IPS-18c (cell line): ENCODE data around the gene KCNN1.

Experiments
- H3K4me3 ChIP-seq: 2 replicates; pipeline ENCODE4 v1.7.0; 2013; ENCODE audit warnings: low read depth, mild to moderate bottlenecking, low read length, moderate library complexity; ENCODE audit not compliant: insufficient read depth
- H3K9me3 ChIP-seq: one replicate; pipeline ENCODE4 v1.6.1; 2013; ENCODE audit warnings: mild to moderate bottlenecking, low read length, moderate library complexity; ENCODE audit not compliant: control insufficient read depth, insufficient read depth

KCNN1 gene

DNA sequence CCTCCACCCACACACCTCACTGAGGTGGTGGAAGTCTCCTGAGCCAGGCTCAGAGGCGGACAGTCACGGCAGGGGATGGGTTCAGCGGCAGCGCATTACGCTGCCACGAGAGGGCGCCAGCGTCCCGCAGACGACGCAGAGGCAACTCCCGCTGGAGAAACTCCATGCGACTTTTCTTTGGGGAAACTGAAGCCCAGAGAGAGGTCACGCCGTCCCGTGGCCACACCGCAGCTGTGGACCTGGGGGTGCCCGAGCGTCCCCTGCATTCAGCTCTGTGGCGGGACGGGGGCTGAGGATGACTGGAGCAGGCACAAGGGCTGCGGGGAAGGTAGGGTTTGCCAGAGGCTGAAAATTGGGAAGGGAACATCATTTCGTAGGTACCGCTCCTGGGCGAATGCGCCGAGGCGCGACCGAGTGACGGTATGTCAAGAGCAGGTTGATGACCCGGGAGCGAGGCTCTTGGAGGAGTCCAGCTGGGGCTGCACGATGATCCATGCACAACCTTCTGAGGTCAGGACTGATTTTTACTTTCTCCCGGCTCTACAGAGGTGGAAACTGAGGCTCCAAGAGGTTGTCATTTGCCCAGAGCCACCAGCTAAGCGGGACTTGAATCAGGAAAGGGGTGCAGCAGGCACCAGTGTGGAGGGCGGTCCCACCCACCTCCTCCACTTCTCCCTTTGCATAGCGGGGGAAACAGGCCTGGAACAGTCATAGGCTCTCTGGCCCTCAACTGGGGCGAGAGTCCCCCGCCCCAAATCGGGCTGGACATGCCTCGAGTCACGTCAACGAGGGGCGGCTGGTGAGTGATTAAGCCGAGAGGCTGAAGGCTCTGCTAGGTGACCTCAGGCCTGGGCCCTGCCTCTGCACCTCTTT, 40.4 kb downstream of the KCNN1 start:
- Histone ChIP-seq H3K4me3 (peak overlapping the region; percentile 64), H3K9me3 (peaks cover under 1% of the 10 kb centered on the region)

- peak within 1 kb of the TSS; percentile 64 for H3K4me3 ChIP-seq
- H3K9me3 ChIP-seq = no peaks in the 10 kb centered on the region
These were observed 41.2 kb downstream of the KCNN1 start, which contains the start of gene ARRDC2 for GRCh38 chr19:18007917-18008673. Gene ARRDC2 (plus strand): TSS chr19:18008170. CDS start chr19:18008311, 141 bp downstream.

GRCh38 chr19:18008814-18009213, 41.9 kb downstream of the KCNN1 start:
- H3K4me3 ChIP-seq = no peak overlapping the region
- H3K9me3 ChIP-seq = no peaks in the 10 kb centered on the region

DNA sequence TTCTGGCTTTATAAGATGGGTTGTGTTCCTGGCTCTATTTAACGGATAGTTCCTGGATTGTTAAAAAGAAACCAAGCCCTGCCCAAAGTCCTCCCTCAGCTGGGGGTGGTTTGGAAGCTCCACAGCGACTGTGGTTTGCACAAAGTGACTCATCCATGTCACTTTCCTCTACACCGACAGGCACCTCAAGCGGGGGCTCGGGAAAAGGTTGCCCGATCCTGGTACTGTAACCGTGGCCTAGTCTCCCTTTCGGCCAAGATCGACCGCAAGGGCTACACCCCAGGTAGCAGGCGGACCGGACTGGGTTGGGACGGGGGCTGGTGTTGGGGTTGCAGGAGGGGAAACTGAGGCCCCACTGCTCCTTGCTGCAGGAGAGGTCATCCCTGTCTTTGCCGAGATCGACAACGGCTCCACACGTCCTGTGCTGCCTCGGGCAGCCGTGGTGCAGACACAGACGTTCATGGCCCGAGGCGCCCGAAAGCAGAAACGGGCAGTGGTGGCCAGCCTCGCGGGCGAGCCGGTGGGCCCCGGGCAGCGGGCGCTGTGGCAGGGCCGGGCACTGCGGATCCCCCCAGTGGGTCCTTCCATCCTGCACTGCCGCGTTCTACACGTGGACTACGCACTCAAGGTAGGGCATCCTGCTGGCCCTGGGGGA, 42.6 kb downstream of the KCNN1 start:
- Histone ChIP-seq H3K9me3 (no peaks in the 10 kb centered on the region), H3K4me3 (no peak overlapping the region)

DNA sequence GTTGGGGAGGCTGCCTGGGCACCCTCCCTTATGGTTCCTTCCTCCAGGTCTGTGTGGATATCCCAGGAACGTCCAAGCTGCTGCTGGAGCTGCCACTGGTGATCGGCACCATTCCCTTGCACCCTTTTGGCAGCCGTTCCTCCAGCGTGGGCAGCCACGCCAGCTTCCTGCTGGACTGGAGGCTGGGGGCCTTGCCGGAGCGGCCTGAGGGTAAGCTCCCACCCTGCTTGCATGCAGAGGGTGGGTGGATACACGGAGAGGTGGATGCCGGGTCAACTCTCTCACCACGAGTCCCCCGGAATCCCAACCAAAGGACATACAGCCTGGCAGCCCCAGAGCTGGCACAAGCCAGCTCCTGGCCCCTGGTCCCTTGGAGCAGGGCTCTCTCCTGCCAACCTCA, 43.2 kb downstream of the KCNN1 start:
- Histone ChIP-seq H3K4me3 (no peak overlapping the region), H3K9me3 (no peaks in the 10 kb centered on the region)

- no peak overlapping the region for H3K4me3 ChIP-seq
- no peaks in the 10 kb centered on the region for H3K9me3 ChIP-seq
These were observed 46.6 kb downstream of the KCNN1 start for GRCh38 chr19:18013210-18014111.

- Histone ChIP-seq H3K9me3 (no peaks in the 10 kb centered on the region), H3K4me3 (no peak overlapping the region)
These were observed 47.3 kb downstream of the KCNN1 start for GRCh38 chr19:18014197-18014596.

- no peaks in the 10 kb centered on the region for H3K9me3 ChIP-seq
- no peak overlapping the region for H3K4me3 ChIP-seq
These were observed 49.5 kb downstream of the KCNN1 start for GRCh38 chr19:18016209-18016910.

DNA sequence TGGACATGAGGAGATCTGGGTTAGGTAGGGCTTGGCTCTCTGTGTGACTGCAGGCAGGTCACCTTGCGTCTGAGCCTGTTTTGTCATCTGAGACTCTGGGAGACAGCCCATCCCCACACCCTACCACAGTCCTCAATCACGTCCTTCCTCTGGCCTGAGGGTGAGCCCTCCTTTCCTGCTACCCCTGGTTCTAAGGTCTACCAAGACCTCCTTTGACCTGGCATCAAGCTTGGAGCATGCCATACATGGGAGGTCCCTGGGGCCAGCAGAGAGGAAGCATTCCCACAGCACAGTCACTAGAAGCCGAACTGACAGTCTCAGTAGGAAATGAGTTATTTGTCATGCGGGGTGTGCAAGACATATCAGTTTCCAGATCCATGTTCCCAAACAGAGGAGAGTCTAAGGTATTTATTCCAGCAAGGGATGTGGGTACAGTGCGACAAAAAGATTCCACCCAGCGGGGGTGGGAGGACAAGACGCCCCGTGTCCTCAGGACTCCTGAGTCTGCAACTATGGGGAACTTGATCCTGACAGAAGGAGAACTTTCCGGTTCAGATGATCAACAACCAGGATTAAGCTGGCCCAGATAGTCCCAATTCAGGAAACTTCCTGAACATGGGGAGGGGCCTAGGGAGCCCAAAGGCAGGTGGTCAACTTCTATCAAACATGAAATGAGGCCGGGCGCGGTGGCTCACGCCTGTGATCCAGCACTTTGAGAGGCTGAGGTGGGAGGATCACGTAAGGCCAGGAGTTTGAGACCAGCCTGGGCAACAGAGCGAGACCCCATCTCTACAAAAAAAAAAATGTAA, 50.6 kb downstream of the KCNN1 start:
- H3K4me3 ChIP-seq = no peak overlapping the region

DNA sequence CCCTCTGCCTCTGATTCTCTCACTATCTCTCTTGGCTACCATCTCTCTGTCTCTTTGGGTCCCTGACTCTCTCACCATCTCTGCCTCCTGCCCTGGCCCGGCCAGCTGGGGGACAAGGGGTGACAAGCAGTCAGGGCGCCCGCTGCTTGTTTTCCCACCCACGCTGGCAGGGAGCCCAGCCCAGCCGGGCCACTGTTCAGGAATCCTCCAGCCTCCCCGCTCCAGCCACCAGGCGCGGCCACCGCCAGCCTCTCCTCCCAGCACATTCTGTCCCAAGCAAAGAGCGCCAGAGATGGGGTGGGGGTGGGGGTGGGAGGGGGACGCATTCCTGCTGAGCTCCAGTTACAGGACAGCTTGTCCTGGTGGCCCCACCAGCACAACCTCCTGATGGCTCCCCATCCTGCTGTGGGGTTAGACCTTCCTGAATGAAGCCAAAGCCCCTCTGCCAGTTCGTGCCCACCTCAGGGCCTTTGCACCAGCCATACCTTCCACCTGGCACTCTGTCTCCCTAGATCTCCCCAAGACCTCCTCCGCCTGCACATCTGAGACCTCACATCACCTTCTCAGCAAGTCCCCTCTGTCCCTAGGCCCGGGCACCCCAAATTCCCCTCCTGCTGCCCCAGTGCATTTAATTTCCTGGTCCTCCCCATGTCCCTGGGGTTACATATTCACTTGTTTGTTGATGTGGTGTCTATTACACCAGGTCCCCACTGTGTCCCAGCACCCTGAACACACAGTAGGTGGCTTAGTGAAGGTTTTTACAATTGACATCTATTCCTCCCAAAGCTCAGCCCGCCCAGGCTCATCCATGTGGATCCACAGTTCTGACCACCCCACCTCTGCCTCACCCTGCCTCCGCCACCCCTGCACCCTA, 53.5 kb downstream of the KCNN1 start:
- H3K4me3 ChIP-seq = no peak overlapping the region

More for the DNA sequence above, 50.6 kb downstream of the KCNN1 start:
- no peaks in the 10 kb centered on the region for H3K9me3 ChIP-seq

DNA sequence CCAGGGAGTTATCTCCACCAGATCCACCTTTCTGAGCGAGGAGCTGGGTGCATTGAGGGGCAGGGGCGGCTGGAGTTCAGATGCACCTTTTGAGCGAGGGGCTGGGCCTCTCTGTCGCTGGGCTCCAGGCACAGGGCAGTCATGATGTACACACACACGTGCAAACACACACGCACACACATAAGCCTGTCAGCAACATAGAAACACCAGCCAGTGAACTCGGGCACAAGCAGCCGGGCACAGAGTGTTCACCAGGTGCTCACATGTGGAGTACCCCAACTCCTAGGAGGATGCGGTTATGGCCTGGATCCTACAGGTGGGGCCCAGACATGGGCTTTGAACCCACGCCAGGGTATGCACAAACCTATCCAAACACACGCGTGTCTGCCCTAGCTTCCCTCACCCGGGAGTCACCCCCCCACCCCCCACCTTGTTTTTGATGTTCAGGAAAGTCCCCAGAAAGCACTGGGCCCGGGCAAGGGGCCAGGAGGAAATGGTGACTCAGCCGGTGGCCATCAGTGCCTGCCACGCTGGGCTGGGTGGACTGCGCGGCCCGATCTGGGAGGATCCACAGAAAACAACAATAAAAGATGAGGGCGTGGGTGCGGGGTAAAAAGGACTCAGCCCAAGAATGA, 54.3 kb downstream of the KCNN1 start:
- Histone ChIP-seq H3K9me3 (no peaks in the 10 kb centered on the region), H3K4me3 (no peak overlapping the region)

More for the DNA sequence above, 53.5 kb downstream of the KCNN1 start:
- no peaks in the 10 kb centered on the region for H3K9me3 ChIP-seq

GRCh38 chr19:18023622-18024251, 56.8 kb downstream of the KCNN1 start:
- Histone ChIP-seq H3K4me3 (no peak overlapping the region), H3K9me3 (no peaks in the 10 kb centered on the region)

GRCh38 chr19:18027151-18027550, 60.2 kb downstream of the KCNN1 start:
- Histone ChIP-seq H3K9me3 (peaks cover 2% of the 10 kb centered on the region), H3K4me3 (no peak overlapping the region)
